Epithelial cell of prostate (primary cell): Measurements from ENCODE around the gene SLC25A47.
"Not testable (repeated sequence)": the region's sequence is repeated elsewhere in the genome, so short reads cannot be mapped to it uniquely, and the experiment has no call there.

ENCODE experiments used
- DNase-seq: peaks from one replicate; pipeline ENCODE4 v3.0.0-alpha.2; 2011; ENCODE audit warnings: low read depth, low spot score
- H3K27ac ChIP-seq: fragments of 450-650 bp; 2 replicates; pipeline ENCODE4 v1.5.1; 2017; ENCODE audit warnings: mild to moderate bottlenecking

SLC25A47 gene

GRCh38 chr14:100303179-100303578 is 20.0 kb upstream of the SLC25A47 start:
- DNase-seq, result no peak
- H3K27ac ChIP-seq, result no peak overlapping the region

- DNase-seq, result no peak
- no peak overlapping the region for H3K27ac ChIP-seq
These were observed 19.2 kb upstream of the SLC25A47 start for GRCh38 chr14:100303925-100304324.

GRCh38 chr14:100304825-100305323 is 18.3 kb upstream of the SLC25A47 start:
- H3K27ac ChIP-seq, result peak overlapping the region; percentile 5
- DNase-seq, result no peak

GRCh38 chr14:100305324-100306100 is 17.6 kb upstream of the SLC25A47 start:
- H3K27ac ChIP-seq, result peak overlapping the region; percentile 5
- no peak for DNase-seq

GRCh38 chr14:100306101-100306997 is 16.8 kb upstream of the SLC25A47 start, which contains the start of gene SLC25A29:
Gene SLC25A29 (minus strand): TSS chr14:100306444. CDS start chr14:100306232, 212 bp downstream.
- H3K27ac ChIP-seq, result peak within 1 kb of the TSS; percentile 5
- no peak for DNase-seq

- no peak overlapping the region for H3K27ac ChIP-seq
- DNase-seq, result no peak
These were observed 16.0 kb upstream of the SLC25A47 start for GRCh38 chr14:100306998-100307765.

- DNase-seq, result no peak
- no peak overlapping the region for H3K27ac ChIP-seq
These were observed 15.2 kb upstream of the SLC25A47 start for GRCh38 chr14:100307766-100308426.

GRCh38 chr14:100308427-100308792 is 14.7 kb upstream of the SLC25A47 start:
- not testable (repeated sequence) for DNase-seq, H3K27ac ChIP-seq

- DNase-seq, result no peak
- H3K27ac ChIP-seq, result no peak overlapping the region
These were observed 14.0 kb upstream of the SLC25A47 start for GRCh38 chr14:100309028-100309737.

- not testable (repeated sequence) for H3K27ac ChIP-seq, DNase-seq
These were observed 10.8 kb upstream of the SLC25A47 start for GRCh38 chr14:100312110-100312876.

- DNase-seq, result no peak
- H3K27ac ChIP-seq, result no peak overlapping the region
These were observed 10.2 kb upstream of the SLC25A47 start for GRCh38 chr14:100312877-100313400.

- DNase-seq, result no peak
- H3K27ac ChIP-seq, result no peak overlapping the region
These were observed 9.5 kb upstream of the SLC25A47 start for GRCh38 chr14:100313464-100314230.

- H3K27ac ChIP-seq, result no peak overlapping the region
- no peak for DNase-seq
These were observed 8.4 kb upstream of the SLC25A47 start for GRCh38 chr14:100314724-100315123.

GRCh38 chr14:100317389-100317788 is 5.8 kb upstream of the SLC25A47 start:
- DNase-seq, result no peak
- H3K27ac ChIP-seq, result no peak overlapping the region

- no peak for DNase-seq
- H3K27ac ChIP-seq, result no peak overlapping the region
These were observed 5.0 kb upstream of the SLC25A47 start for GRCh38 chr14:100317912-100318808.

- H3K27ac ChIP-seq, result no peak overlapping the region
- no peak for DNase-seq
These were observed 2.8 kb upstream of the SLC25A47 start for GRCh38 chr14:100320157-100320856.
